Aorta (tissue), 5 donors: Measurements from ENCODE around the gene FEM1A. TPM values are rescaled to one million over a fixed set of nuclear protein-coding genes. Genes with fewer than 3 reads are reported as not detected.
"Not testable (repeated sequence)": the region's sequence is repeated elsewhere in the genome, so short reads cannot be mapped to it uniquely, and the experiment has no call there.

Experiments used
- ATAC-seq: fragments of 200-7000 bp; cut with Tn5 transposase; one replicate; pipeline ENCODE4 v1.9.1; 2022; ENCODE audit warnings: moderate library complexity; ENCODE audit not compliant: low FRiP score
- DNase-seq, 2 donors: peaks; one replicate each; pipeline ENCODE4 v3.0.0-alpha.2; 2020
- H3K27ac ChIP-seq, 2 donors: one replicate each; pipeline ENCODE4 v1.5.1; 2013; ENCODE audit warnings: low read length in 2 of 2, mild to moderate bottlenecking in 2 of 2, moderate library complexity in 2 of 2, control low read depth in 1 of 2, inconsistent platforms in 1 of 2, low read depth in 1 of 2
- H3K27me3 ChIP-seq, 2 donors: one replicate each; pipeline ENCODE4 v1.6.1; 2013; ENCODE audit warnings: control low read depth in 1 of 2, low read length in 1 of 2, mild to moderate bottlenecking in 1 of 2, moderate library complexity in 1 of 2; ENCODE audit not compliant: insufficient read depth in 2 of 2, control insufficient read depth in 1 of 2
- H3K36me3 ChIP-seq, 2 donors: one replicate each; pipeline ENCODE4 v1.6.1; 2013; ENCODE audit warnings: control low read depth in 1 of 2, low read length in 1 of 2, mild to moderate bottlenecking in 1 of 2; ENCODE audit not compliant: insufficient read depth in 2 of 2, control insufficient read depth in 1 of 2
- H3K4me1 ChIP-seq, 2 donors: one replicate each; pipeline ENCODE4 v1.6.1; 2013; ENCODE audit warnings: low read length in 2 of 2, control low read depth in 1 of 2, mild to moderate bottlenecking in 1 of 2, moderate library complexity in 1 of 2; ENCODE audit not compliant: insufficient read depth in 2 of 2, control insufficient read depth in 1 of 2
- H3K4me3 ChIP-seq, 2 donors: one replicate each; pipeline ENCODE4 v1.5.1; 2013; ENCODE audit warnings: low read length in 2 of 2, control low read depth in 1 of 2, mild to moderate bottlenecking in 1 of 2
- H3K9me3 ChIP-seq: one replicate; pipeline ENCODE4 v1.6.1; 2013; ENCODE audit warnings: mild to moderate bottlenecking, low read length; ENCODE audit not compliant: control insufficient read depth
- WGBS, 2 donors: extraction: QIAGEN DNeasy Blood & Tissue Kit; methylation state at CpG; one replicate each; pipeline ENCODE4 v1.1.7; 2013; 5-methylcytosine and 5-hydroxymethylcytosine counted together
- intact Hi-C, 2 donors: fragments of 100-400 bp; cut with DNase I; formaldehyde crosslinking; loops; one replicate each; pipeline versions ENCODE4 v1.14.2 to v1.15.0; 2022
- polyA plus RNA-seq, 2 donors: library from polyadenylated mRNA; stranded (reverse); fragments of 200-250 nt; gene quantifications; one replicate each; pipeline ENCODE4 v1.2.3, GENCODE V29; 2013
- total RNA-seq, 2 donors: library from RNA; stranded (reverse); fragmentation: NEBNext Ultra II Directional; extraction: Animal tissue kit (Norgen Biotek cat#: 25700); gene quantifications; one replicate each; pipeline ENCODE4 v1.2.1, GENCODE V29; 2021
- donor health status: healthy with polysubstance abuse.
- donor health status: Bipolar disorder and iron deficiency.
- donor health status: DM: no; HTN: no; CAD: no.
- donor health status: DM: no; HTN: no; CAD: no.
- donor health status: DM: yes; HTN: yes; CAD: no.

Gene FEM1A
- total and polyA plus RNA-seq, 4 donors, result 2.6 to 9.0 (median 5.0) TPM

- WGBS, 2 donors, result 86 to 88% methylated on average over 6 of the region's 6 CpGs
- no peak for DNase-seq
- H3K27ac ChIP-seq, result no peak overlapping the region
- H3K27me3 ChIP-seq, result no peaks in the 10 kb centered on the region
- ATAC-seq, result no peak
- no peaks in the 10 kb centered on the region for H3K4me1 ChIP-seq
- H3K9me3 ChIP-seq, result no peaks in the 10 kb centered on the region
- no peaks in the 10 kb centered on the region for H3K36me3 ChIP-seq
- intact Hi-C loops, result loop anchor here in 1 of 2 donors (2.0 kb wide), 1 partner anchor 18 kb away; no protein-coding TSS in a partner anchor
- H3K4me3 ChIP-seq, result no peak overlapping the region
Measured at GRCh38 chr19:4830332-4830731, 38.8 kb downstream of the FEM1A start.

GRCh38 chr19:4830768-4831265 is 39.3 kb downstream of the FEM1A start:
- intact Hi-C loops, result loop anchor here in 1 of 2 donors (2.0 kb wide), 1 partner anchor 18 kb away; no protein-coding TSS in a partner anchor
- Histone ChIP-seq H3K27me3 (no peaks in the 10 kb centered on the region), H3K36me3 (no peaks in the 10 kb centered on the region), H3K4me1 (no peaks in the 10 kb centered on the region), H3K9me3 (no peaks in the 10 kb centered on the region), H3K27ac (peak overlapping the region; percentile 48 to 78), H3K4me3 (peak overlapping the region; percentile 54 to 89)
- DNase-seq (no peak), ATAC-seq (peak; percentile 47)
- 66 to 67% methylated on average over 6 of the region's 6 CpGs for WGBS, 2 donors

- H3K4me3 ChIP-seq, result peak within 1 kb of the TSS; percentile 54 to 89
- WGBS, 2 donors, result 0 to 1% methylated on average over 28 to 52 of the region's 52 CpGs
- intact Hi-C loops, result loop anchor here in 1 of 2 donors (2.0 kb wide), 1 partner anchor 19 kb away; no protein-coding TSS in a partner anchor
Measured at GRCh38 chr19:4831304-4831978, 39.9 kb downstream of the FEM1A start, which contains the start of gene TICAM1. TICAM1 (minus strand) TSS chr19:4831712; CDS start chr19:4818377, 13,335 bp downstream.

GRCh38 chr19:4831979-4832340 is 40.4 kb downstream of the FEM1A start:
- not testable (repeated sequence) for H3K4me1 ChIP-seq, H3K9me3 ChIP-seq, H3K36me3 ChIP-seq, H3K27me3 ChIP-seq, ATAC-seq, DNase-seq
- H3K27ac ChIP-seq, result peak overlapping the region in 1 of 2 donors; percentile 80
- 34% methylated on average over 9 of the region's 9 CpGs for WGBS, 2 donors
- H3K4me3 ChIP-seq, result peak overlapping the region; percentile 54 to 89
- intact Hi-C loops, result loop anchor here in 1 of 2 donors (2.0 kb wide), 1 partner anchor 19 kb away; no protein-coding TSS in a partner anchor

More at GRCh38 chr19:4831304-4831978, 39.9 kb downstream of the FEM1A start, which contains the start of gene TICAM1:
- no peaks in the 10 kb centered on the region for H3K36me3 ChIP-seq
- H3K27me3 ChIP-seq, result no peaks in the 10 kb centered on the region
- peak; percentile 94 for ATAC-seq
- H3K27ac ChIP-seq, result peak within 1 kb of the TSS; percentile 48 to 80
- peak; percentile 89 to 93 for DNase-seq
- H3K9me3 ChIP-seq, result no peaks in the 10 kb centered on the region
- H3K4me1 ChIP-seq, result no peaks in the 10 kb centered on the region

GRCh38 chr19:4832776-4833175 is 41.2 kb downstream of the FEM1A start:
- H3K27me3 ChIP-seq, result no peaks in the 10 kb centered on the region
- H3K36me3 ChIP-seq, result no peaks in the 10 kb centered on the region
- no peaks in the 10 kb centered on the region for H3K9me3 ChIP-seq
- 87 to 89% methylated on average over 5 of the region's 5 CpGs for WGBS, 2 donors
- no peak overlapping the region for H3K4me3 ChIP-seq
- no peaks in the 10 kb centered on the region for H3K4me1 ChIP-seq
- DNase-seq (no peak), ATAC-seq (no peak)
- intact Hi-C loops, result no loop called here
- H3K27ac ChIP-seq, result no peak overlapping the region

GRCh38 chr19:4839192-4839591 is 47.7 kb downstream of the FEM1A start:
- Histone ChIP-seq H3K27me3 (no peaks in the 10 kb centered on the region), H3K27ac (no peak overlapping the region), H3K4me3 (no peak overlapping the region), H3K9me3 (no peaks in the 10 kb centered on the region), H3K4me1 (no peaks in the 10 kb centered on the region), H3K36me3 (peaks cover 6 to 7% of the 10 kb centered on the region in 2 donors)
- DNase-seq (no peak), ATAC-seq (no peak)
- intact Hi-C loops, result no loop called here
- WGBS, 2 donors, result 93 to 97% methylated on average over 17 of the region's 17 CpGs

GRCh38 chr19:4843647-4843965 is 52.1 kb downstream of the FEM1A start:
- DNase-seq (no peak), ATAC-seq (no peak)
- Histone ChIP-seq H3K27ac (no peak overlapping the region), H3K4me3 (no peak overlapping the region), H3K36me3 (peaks cover 5 to 7% of the 10 kb centered on the region in 2 donors), H3K4me1 (no peaks in the 10 kb centered on the region), H3K9me3 (no peaks in the 10 kb centered on the region), H3K27me3 (no peaks in the 10 kb centered on the region)
- WGBS, 2 donors, result 95% methylated on average over 6 of the region's 6 CpGs
- intact Hi-C loops, result no loop called here

GRCh38 chr19:4844348-4845179 is 53.0 kb downstream of the FEM1A start:
- Histone ChIP-seq H3K9me3 (no peaks in the 10 kb centered on the region), H3K27me3 (no peaks in the 10 kb centered on the region), H3K36me3 (peaks cover 4 to 5% of the 10 kb centered on the region in 2 donors), H3K4me3 (no peak overlapping the region), H3K4me1 (no peaks in the 10 kb centered on the region), H3K27ac (no peak overlapping the region)
- DNase-seq, result no peak
- 77 to 81% methylated on average over 10 of the region's 10 CpGs for WGBS, 2 donors
- intact Hi-C loops, result no loop called here
- no peak for ATAC-seq
